GM15510 (cell line): ENCODE results near the gene CFAP221.

Experiments
- POLR2A ChIP-seq: IDR thresholded peaks from 3 replicates; pipeline ENCODE4 v1.6.1; 2011; ENCODE audit warnings: borderline replicate concordance; ENCODE audit not compliant: insufficient read length; ENCODE audit errors: extremely low read depth

CFAP221 gene

DNA sequence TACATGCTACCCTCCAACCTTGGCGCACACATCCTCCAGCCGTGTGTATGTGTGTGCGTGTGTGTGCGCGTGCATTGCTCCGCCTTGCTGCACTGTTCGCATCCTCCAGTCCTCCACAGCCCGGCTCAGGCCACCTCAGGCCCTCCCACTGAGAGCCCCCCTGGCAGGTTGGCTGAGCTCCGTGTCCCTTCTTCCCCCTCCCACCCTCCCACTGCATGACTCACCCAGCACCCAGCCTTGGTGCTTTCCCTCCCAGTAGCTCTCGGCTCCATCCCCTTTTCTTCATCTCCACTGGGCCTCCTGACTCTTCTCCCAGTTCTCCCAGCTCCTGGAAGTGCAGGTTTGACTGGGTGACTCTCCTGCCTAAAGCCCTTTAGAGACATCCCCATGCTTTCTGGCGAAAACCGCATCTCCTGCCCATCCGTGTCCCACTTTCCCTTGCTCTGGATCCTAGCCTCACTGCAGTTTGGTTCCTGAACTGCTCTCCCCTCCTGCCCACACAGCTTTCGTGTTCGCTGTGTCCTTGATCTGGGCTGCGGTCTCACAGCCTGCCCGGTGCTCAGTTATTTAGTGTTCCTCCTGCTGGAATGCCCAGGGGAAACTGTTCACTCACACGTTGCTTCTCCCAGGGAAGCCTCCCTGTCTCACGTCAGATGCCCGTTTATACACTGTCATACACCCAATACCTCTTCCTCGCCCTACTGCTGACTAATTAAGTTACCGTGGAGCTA, 139.6 kb downstream of the CFAP221 start:
- no peak for TF ChIP-seq POLR2A

DNA sequence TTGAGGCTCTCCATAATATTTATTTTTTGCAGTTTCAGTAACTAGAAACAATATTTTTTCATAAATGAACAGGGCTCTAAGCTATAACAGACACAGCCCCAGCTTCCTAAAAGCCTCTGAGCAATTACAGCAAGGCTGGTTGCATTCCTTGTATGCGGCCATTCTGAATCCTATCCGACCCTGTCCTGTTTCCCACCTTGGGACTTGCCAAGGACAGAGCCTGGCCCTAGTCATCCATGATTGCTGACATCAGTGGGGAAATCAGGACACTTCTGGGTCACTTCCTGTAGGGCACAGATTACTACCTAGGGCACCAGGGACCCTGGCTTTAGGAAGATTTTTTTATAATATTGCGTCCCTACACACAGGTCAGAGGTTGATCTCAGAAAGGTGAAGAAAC, 140.3 kb downstream of the CFAP221 start:
- TF ChIP-seq POLR2A, result no peak

DNA sequence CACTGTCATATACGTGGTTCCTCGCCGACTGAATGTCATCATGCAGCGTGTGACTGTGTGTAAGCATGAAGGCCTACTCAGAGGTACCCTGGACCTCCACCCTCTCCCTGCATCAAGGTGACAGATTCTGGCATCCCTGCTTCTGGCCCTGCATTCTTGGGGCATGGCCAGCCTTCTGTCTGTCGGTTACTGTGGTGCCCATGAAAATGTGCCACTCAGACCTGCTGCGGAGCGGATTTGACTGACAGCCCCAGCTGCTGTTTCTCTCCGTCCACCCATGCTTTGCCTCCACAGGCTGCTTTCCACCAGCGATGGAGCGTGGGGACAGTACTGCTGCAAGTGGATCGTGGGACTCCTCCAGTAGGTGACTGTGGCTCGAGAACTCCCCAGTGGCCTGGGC, 144.4 kb downstream of the CFAP221 start:
- no peak for TF ChIP-seq POLR2A

DNA sequence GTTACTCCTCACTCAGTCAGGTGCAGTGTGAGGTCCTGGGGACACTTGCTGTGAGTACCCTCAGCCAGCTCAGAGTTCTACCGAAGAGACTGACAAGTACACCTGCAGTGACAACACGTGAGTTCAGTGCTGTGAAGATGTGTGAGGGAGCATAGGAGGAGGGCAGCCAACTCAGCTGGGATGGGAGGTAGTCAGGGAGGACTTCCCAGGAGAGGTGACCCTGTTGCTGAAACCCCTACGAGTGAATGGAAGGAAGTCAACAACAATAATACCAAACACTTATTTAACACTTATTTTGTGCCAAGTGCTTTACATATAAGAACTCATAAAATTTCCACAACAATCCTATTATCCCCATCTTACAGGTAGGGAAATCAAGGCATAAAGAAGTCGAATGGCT, 145.0 kb downstream of the CFAP221 start:
- no peak for TF ChIP-seq POLR2A

DNA sequence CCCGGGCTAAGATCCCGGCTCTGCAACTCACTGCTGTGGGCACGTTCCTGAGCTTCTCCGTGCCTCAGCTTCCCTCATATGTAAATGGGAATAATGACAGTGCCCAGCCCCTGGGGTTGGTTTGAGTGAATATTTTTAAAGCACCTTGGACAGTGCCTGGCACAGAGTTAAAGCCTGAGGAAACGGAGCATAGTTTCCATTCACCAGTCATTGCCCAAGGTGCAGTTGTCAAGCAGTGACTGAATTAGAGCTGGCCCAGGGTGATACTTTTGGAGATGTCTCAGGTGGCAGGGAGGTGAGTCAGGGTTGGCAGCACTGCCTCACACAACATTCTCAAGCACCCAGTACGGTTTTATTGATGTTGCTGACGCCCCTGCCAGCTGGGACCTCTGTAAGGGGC, 146.9 kb downstream of the CFAP221 start:
- no peak for TF ChIP-seq POLR2A

DNA sequence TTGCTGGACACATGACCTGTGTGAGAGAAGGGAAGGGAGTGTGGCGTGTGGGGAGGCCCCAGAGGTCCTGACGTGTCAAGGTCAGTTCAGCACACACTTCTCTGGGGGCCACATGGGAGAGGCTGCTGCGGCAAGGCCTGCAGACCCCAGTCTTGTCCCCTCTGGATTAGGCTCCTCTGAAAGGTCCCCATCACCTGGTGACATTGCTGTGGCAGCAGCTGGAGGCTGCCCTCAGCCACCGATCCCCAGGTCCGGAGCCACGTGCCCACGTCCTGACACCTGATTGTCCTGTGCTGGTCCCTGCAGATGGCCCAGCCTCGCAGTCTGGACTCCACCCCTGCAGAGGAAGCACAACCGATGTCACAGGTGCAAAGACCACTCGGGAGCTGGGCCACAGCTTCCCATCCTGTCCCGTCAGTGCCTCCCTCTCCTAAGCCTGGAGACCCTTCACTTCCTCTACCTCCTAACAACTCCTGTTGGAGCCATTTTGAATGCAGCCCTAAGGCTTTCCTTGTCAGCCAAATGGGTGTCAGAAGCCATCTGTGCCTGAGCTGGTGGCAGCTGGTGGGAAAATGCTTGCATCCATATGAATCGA, 147.5 kb downstream of the CFAP221 start:
- no peak for TF ChIP-seq POLR2A

DNA sequence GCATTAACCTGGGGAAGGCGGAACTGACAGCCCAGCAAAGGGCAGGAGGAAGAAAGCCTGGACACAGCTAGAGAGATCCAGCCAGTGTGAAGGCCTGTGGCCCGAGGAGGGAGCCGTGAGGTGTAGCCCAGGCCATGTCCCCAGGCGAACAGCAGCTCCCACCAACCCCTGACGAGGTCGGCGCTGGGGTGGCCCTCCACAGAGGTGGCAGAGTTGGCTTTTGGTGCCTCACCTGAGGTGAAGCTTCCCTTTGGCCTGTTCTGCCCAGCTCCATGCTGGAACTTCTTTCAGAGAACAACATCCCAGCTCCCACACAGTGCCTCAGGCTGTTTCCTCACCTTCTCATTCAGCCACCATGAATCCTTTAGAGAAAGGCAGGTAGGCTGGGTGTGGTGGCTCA, 148.1 kb downstream of the CFAP221 start:
- TF ChIP-seq POLR2A, result no peak

DNA sequence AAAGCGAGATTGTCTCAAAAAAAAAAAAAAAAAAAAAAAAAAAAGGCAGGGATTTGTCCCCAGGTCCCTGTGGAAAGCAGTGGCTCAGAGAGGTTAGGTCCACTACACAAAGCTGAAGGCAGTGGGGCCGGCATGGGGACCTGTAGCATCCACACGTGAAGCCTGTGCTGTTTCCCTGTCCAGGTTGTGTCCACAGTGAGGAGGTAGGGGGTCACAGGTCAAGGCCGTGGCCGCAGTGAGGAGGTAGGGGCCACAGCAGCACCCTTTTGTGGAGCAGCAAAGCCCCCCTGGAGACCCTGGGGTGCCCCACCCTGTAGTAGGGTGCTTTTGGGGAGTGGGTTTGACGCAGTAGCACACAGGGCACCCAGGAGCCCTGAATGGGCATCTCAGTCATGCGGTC, 148.7 kb downstream of the CFAP221 start:
- TF ChIP-seq POLR2A, result no peak

DNA sequence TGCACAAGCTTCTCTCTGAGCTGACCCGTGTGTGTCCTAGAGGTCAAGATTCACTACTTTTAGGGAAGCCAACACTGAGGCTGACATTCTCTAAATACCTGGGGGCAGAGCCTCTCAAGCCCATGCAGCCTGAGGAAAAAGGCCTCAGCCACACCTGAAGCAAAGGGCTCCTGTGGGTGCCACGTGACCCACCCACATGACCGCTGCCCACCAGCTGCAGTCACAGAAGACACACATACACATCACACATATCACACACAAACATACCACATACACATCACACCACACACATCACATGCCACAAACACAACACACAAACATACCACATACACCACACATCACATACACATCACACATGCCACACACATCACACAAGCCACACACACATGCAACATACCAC, 149.3 kb downstream of the CFAP221 start:
- TF ChIP-seq POLR2A, result no peak

DNA sequence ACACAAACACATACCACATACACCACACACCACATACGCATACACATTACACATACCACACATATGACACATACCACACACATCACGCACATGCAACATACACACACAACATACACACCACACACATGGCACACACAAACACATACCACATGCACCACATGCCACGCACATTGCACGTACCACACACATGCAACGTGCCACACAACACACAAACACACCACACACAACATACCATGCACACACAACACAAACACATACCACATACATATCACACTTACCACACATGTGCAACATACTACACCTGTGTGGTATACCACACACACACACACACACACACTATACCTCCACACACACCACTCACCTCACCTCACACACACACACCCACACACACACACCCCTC, 149.7 kb downstream of the CFAP221 start:
- no peak for TF ChIP-seq POLR2A

DNA sequence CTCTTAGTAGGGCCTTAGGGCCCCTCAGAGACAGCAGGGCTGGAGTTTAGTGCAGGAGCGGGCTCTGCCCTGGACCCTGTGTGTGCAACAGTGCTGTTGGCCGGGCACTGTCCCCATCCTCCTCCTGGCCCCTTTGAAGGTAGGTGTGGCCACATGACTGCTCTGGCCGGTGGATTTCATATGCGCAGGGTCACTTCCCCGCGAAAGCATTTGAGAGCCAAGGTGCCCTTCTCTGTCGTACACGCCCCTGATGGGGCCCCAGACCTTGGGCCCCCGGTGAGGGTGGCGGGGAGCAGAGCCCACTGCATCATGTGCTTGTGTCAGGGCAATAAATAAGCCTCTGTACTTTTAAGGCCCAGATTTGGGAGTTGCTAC, 150.2 kb downstream of the CFAP221 start:
- no peak for TF ChIP-seq POLR2A

DNA sequence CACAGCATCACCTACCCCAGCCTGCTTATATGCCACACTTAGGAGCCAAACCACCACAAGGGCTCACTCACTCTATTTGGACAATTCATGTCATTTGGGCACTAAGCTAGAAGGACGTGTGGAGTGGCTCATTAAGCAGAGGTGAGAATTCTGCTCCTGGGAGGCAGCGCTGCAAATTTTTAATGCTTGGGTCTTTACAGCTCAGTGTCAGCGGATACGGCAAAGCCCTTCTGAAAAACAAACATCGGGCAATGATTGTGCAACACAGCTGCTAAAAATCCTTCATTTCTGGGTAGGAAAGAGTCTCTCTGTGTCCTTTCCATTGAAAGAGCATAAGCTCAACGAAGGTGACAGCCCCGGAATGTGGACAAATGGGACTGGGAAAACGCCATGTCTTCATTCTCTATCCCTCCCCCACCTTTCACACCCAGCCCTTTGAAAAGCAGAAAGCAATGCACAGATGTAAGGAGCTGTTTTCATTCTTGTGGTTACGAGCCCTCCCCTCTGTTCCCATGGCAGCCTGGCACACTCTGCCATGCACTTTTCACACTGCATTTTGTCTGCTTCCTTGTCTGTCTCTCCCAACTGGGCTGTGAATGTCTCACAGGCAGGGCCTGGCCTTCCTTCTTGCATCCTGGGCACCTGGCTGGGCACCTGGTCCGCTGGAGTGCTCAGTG, 150.7 kb downstream of the CFAP221 start:
- no peak for TF ChIP-seq POLR2A

DNA sequence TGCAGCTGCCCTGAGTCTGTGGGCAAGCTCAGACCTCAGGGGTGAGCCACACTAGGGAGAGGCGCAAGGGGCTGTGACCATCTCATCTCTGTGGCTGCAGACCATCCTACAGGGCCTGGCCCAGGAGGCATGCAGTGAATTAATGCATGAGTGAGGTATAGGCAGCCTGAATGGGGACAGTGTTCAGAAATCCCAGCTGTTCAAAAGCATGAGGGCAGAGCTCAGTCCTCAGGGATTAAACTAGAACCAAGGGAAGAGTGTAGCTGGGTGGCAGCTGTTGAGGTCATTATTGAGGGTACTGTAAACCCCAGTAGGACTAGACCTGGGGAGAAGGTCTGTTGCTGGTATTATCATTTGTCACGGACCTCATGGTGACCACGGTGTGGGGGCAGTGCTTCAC, 151.8 kb downstream of the CFAP221 start:
- TF ChIP-seq POLR2A, result no peak

DNA sequence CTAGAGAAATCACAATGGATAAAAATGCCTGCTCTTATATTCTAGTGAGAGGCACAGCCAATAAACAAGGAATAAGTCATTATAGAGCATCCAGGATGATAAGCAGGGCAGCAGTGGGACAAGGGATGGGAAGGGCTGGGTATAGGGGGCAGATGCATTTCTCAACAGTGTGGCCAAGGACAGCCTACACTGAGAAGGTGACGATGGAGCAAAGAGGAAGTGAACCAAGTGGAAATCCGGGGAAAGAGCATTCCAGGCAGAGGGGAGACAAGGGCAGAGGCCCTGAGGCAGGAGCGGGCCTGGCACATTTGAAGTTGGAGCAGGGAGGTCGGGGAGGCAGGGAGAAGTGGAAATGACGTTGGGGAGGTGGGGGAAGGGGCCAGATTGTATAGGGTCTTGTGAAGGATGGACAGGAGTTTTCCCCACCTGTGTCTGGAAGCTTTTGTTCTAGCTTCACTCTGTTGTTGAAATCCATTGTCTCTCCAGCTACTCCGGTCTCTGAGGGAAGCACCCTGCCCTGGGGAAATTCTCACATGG, 152.3 kb downstream of the CFAP221 start:
- no peak for TF ChIP-seq POLR2A

DNA sequence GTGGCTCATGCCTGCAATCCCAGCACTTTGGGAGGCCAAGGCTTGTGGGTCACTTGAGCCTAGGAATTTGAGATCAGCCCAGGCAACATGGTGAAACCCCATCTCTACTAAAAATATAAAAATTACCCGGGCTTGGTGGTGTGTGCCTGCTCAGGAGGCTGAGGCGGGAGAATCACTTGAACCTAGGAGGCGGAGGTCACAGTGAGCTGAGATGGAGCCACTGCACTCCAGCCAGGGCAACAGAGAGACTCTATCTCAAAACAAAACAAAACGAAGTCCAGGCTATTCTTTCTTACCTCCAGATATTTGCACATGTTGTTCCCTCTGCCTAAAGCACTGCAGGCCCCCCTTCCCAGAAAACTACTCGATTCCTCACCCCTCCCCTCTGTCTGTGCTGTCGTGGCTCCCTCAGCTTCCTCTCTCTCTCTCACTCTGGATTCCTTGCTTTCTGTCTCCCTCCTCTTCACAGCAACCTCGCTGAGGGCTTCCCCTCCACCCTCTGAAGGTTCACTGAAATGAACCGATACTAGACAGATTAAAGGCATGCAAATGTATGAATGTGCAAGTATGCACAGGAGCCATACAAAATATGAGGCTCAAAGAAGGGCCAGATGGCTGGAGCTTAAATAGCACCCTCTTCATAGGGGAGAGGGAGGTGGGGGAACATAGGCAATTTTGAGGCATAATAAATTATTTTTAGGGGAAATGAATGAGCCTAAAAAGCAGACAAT, 153.2 kb downstream of the CFAP221 start:
- TF ChIP-seq POLR2A, result no peak

DNA sequence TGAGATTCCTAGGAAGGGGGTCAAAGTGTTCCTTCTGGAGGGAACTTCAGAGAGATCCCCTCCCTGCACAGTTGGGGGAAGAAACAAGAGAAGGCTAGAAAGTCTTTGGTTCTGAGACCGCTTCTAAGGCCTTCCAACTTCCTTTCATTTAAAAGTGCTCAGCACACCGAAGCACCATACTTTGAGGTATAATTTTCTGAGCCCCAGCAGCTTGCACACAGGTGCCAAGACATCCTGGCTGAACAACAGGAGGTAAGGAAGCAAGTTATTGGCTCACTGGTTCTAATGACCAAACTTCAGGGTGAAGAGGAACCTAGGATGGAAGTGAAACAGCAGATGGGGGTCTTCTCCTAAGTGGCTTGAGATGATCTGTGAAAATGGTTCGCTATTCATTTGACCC, 154.0 kb downstream of the CFAP221 start:
- TF ChIP-seq POLR2A, result no peak

DNA sequence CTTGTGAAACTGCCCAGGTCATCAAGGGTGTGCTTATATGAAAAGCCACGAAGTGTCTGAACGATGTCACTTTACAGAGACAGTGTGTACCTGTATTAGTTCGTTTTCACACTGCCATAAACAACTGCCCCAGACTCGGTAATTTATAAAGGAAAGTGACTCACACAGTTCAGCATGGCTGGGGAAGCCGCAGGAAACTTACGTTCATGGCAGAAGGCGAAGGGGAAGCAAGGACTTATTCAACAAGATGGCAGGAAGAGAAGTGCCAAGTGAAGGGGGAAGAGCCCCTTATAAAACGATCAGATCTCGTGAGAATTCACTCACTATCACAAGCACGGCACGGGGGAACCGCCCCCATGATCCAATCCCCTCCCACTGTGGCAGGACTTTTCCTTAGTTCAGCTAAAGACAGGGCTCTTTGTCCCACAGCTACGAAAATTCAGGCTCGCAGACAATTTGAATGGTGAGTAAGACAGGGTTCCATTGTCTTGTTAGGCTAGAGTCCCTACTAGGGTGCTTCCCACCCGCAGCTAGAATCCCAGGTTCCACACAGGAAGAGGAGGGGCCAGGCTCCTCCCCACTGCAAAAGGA, 154.9 kb downstream of the CFAP221 start:
- TF ChIP-seq POLR2A, result no peak
